Kidney tubule cell (primary cell): ENCODE data around the gene C6orf132.
A peak's percentile ranks its signal among the peaks of the same experiment; 100 is the strongest.
"Not testable (repeated sequence)": the region's sequence is repeated elsewhere in the genome, so short reads cannot be mapped to it uniquely, and the experiment has no call there.

Experiments used
- DNase-seq: peaks from one replicate; pipeline ENCODE4 v3.0.0-alpha.2; 2018; ENCODE audit warnings: low spot score

C6orf132 gene

GRCh38 chr6:42142118-42142835 lies at the start of gene C6orf132:
Gene C6orf132 (minus strand): TSS chr6:42142620. CDS start chr6:42142444, 176 bp downstream.
- peak; percentile 77 for DNase-seq

GRCh38 chr6:42190554-42191183 lies 48.2 kb upstream of the C6orf132 start:
- peak; percentile 85 for DNase-seq

DNA sequence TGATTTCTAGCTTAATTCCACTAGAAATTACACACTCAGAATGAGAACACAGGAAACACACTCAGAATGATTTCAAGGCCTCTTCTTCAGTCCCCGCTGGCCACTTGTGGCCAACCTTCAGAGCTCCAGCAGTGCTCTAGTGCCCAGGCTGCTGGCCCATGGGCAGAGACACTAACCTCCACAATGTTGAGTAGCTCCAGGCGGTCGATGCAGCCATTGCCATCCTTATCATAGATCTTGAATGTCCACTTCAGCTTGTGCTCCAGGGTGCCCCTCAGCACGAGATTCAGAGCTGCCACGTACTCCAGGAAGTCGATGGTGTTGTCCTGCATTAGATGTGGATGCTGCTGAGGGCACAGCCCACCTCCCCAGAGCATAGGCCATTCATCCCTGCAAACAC lies 46.0 kb upstream of the C6orf132 start:
- DNase-seq, result no peak

DNA sequence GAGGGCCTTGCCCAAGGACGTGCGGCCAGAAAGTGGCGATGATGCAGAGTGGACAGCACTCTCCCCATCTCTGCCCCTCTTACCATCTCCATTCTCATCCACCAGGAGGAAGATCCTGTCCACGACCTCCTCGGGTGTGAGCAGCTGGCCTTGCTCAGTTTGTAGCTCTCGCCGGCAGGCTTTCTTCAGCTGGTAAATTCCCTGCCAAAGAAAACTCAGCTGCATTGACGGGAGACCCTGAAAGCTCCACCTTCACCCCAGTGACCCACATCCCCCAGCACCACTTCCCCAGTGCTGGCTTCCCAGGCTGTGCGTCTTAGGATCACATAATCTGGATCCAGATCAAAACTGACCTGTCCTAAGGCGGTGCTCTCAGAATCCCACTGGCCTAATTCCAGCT lies 43.2 kb upstream of the C6orf132 start:
- DNase-seq, result no peak

DNA sequence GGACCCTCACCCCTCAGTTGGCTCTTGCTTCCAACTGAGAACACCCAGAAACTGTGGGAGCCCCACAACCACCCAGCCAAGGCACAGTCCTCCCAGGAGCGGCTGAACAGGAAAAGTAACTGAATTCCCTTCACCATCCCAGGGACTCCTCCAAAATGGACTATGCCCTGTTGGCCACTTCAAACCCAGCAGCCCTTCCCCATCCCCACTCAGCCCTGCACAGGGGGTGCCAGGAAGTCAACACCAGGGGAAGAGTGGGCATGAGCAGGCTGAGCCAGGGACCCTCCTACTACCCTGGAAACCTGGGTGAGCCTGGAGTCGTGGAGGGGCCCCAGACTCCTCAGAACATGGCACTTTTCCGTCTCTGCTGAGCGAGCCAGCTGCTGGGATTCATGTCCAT lies 42.1 kb upstream of the C6orf132 start:
- DNase-seq, result no peak

DNA sequence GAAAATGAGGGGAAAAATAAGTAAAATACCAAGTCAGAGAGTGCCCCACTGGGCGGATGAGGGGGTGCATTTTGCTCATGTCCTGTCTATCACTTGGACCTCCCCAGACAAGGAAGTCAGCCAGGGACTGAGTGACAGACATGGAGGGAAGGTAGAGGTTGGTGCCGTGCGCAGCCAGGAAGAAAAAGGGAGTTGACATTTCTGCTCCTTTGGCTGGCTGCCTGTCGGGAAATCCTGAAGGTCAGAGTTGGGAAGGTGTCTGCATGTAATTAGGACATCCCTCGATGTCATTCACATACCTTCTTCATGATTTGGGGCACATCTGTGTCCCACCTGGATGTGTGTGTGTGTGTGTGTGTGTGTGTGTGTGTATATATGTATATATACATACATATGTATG lies 39.7 kb upstream of the C6orf132 start:
- no peak for DNase-seq

DNA sequence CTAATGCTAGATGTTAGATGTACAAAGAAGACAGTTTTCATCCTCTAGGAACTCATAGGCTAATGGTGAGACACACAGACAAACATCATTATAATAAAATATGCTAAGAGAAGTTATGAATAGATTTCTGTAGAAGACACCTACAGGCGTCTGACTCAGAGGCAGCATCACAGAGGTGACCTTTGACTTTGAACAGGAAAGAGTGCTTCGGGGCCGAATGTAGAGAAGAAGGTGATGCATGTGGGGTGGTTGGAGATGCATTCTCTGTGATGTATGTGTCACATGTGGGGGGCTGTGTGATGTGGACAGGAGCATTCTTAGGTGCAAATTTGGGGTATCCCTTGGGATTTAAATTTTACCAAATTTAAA lies 37.5 kb upstream of the C6orf132 start:
- no peak for DNase-seq

- no peak for DNase-seq
Observed at GRCh38 chr6:42179261-42179944, 37.0 kb upstream of the C6orf132 start.

GRCh38 chr6:42177514-42178364 lies 35.3 kb upstream of the C6orf132 start:
- DNase-seq, result no peak

DNA sequence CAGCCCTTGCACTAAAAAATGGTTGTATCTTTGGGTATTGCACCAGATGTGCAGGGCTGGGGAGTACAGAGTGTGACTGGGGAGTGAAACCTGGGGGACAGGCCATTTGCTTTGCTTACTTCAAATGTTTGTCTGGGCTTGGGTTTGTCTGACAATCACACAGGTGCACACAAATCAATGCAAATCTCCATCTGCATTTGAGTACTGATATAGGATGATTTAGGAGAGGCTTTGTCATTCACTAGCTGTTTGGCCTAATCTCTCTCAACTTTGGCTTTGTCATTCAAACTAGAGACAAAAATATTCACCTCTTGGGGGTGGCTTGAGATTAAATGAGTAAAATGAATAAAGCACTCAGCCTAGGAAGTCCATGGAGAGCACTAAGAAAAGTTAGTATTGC lies 34.6 kb upstream of the C6orf132 start:
- DNase-seq, result no peak

DNA sequence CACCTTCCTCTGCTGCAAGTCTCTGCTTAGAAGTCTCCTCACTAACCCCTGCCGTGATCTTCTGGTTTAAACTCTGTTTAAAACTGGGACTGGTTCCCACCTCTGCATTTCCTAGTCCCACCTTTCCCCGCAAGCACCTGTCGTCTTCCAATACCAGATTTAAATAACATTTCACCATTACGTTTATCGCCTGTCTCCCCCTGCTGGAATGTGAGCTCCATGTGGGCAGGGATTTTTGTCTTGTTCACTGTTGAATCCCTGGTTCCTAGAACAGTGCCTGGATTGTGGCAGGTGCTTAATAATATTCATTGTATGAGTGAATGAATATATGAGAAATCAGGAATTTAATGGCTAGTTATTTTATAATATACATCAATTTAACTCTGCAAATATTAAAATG lies 33.4 kb upstream of the C6orf132 start:
- no peak for DNase-seq

DNA sequence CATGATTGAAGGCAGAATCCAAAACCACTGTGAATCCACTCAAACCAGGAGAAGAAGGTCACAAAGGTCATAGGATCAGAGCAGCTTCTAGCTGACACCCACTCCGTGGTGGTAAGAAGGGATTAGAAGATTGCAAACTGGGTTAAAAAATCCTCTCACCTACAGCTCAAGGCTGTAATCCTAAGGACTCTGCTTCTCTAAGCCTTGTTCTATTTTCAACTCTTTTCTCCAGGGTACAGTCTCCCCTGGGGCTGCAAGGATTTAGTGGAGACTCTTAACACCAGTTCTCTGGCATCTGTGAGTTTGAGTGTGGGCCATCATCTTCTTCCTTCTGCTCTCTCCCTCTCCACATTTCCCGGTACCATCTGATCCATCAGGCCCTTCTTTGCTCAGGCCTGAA lies 30.7 kb upstream of the C6orf132 start, which contains the start of gene GUCA1A:
Gene GUCA1A (plus strand): TSS at position 264 of the 400 bp plus-strand sequence. CDS start 250 bp downstream, outside the sequence.
- no peak for DNase-seq

- no peak for DNase-seq
Observed at GRCh38 chr6:42171813-42172581, 29.6 kb upstream of the C6orf132 start.

DNA sequence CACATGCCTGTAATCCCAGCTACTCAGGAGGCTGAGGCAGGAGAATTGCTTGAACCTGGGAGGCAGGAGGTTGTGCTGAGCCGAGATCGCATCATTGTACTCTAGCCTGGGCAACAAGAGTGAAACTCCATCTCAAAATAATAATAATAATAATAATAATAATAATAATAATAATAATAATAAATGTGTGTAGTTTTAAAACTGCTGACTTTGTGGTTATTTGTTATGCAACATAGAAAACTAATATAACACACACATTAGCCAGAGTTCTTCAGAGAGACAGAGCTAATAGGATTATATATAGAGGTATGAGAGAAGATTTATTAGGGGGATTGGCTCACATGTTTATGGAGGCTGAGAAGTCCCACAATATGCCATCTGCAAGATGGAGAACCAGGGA lies 27.4 kb upstream of the C6orf132 start:
- not testable (repeated sequence) for DNase-seq

GRCh38 chr6:42168650-42169049 lies 26.2 kb upstream of the C6orf132 start:
- no peak for DNase-seq

GRCh38 chr6:42166444-42167141 lies 24.2 kb upstream of the C6orf132 start:
- peak; percentile 85 for DNase-seq

GRCh38 chr6:42165016-42165415 lies 22.6 kb upstream of the C6orf132 start:
- DNase-seq, result peak; percentile 30

DNA sequence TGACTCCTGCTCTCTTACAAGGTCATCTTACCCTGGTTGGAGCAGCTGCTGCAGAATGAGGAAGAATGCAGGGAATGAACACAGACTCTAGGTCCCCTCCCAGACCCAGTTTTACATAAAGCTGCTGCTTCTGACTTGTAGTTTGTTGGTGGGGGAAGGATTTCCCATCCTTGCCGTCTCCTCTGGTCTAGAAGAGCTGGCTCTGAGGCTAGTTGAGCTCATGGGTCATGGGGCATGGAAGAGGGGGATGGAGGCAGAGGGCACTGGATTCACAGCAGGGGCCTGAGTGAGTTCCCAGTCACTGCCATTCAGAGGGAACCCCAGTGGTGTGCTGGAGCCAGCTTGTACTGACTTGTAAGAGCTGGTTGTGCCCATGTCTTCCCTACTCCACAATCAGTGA lies 21.6 kb upstream of the C6orf132 start:
- no peak for DNase-seq

- no peak for DNase-seq
Observed at GRCh38 chr6:42162812-42163211, 20.4 kb upstream of the C6orf132 start.

- no peak for DNase-seq
Observed at GRCh38 chr6:42162384-42162783, 20.0 kb upstream of the C6orf132 start.
